Suppressor macrophage treated with lipopolysaccharide for 1 hour (primary cell): Measurements from ENCODE around the gene FUT6.
"Not testable (repeated sequence)": the region's sequence is repeated elsewhere in the genome, so short reads cannot be mapped to it uniquely, and the experiment has no call there.

Experiments
- DNase-seq, 3 donors: peaks; one replicate each; pipeline ENCODE4 v3.0.0-alpha.2; 2020 to 2022

FUT6 gene, protein sequence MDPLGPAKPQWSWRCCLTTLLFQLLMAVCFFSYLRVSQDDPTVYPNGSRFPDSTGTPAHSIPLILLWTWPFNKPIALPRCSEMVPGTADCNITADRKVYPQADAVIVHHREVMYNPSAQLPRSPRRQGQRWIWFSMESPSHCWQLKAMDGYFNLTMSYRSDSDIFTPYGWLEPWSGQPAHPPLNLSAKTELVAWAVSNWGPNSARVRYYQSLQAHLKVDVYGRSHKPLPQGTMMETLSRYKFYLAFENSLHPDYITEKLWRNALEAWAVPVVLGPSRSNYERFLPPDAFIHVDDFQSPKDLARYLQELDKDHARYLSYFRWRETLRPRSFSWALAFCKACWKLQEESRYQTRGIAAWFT

GRCh38 chr19:5839065-5840017, at the start of gene FUT6:
FUT6 (minus strand) TSS chr19:5839702; CDS start chr19:5832567, 7,135 bp downstream.
- DNase-seq = peak; percentile 18 to 27 (median 22)

- peak; percentile 28 to 59 (median 52) for DNase-seq
Measured at GRCh38 chr19:5884065-5884811, 44.7 kb upstream of the FUT6 start.

DNA sequence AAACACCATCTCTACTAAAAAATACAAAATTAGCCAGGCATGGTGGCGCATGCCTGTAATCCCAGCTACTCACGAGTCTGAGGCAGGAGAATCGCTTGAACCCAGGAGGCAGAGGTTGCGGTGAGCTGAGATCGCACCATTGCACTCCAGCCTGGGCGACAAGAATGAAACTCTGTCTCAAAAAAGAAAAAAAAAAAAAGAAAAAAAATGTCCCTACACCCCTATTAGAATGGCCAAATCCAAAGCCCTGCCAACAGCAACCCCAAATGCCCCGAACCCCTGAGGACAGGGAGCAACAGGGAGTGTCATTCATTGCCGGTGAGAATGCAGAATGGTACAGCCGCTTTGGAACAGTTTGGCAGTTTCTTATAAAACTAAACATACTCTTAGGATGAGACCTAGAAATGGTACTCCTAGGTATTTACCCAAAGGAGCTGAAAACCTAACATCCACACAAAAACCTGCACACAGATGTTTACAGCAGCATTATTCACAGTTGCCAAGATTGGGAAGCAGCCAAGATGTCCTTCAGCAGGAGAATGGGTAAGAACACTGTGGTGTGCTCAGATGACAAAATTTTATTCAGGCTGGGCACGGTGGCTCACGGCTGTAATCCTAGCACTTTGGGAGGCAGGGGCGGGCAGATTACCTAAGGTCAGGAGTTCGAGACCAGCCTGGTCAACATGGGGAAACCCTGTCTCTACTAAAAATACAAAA, 43.8 kb upstream of the FUT6 start:
- not testable (repeated sequence) for DNase-seq

DNA sequence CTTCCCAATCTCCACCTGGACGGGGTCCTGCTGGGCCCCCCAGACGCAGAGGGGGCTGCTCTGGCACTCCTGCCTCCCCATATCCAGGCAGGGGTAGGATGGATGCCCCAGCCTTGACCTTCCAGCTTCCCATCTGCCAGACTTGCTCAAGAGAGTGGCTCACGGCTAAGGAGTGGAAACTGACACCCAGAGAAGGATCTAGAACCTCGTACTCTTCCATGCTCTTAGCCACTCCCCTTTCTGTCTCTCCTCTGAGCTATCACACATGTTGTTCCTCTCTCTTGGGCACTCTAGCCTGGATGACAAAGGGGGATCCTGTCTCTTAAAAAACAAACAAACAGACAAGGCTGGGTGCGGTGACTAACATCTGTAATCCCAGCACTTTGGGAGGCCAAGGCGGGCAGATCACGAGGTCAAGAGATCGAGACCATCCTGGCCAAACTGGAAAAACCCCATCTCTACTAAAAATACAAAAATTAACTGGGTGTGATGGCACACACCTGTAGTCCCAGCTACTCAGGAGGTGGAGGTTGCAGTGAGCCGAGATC, 43.0 kb upstream of the FUT6 start:
- DNase-seq = no peak

- DNase-seq = no peak
Measured at GRCh38 chr19:5881543-5882299, 42.2 kb upstream of the FUT6 start.

DNA sequence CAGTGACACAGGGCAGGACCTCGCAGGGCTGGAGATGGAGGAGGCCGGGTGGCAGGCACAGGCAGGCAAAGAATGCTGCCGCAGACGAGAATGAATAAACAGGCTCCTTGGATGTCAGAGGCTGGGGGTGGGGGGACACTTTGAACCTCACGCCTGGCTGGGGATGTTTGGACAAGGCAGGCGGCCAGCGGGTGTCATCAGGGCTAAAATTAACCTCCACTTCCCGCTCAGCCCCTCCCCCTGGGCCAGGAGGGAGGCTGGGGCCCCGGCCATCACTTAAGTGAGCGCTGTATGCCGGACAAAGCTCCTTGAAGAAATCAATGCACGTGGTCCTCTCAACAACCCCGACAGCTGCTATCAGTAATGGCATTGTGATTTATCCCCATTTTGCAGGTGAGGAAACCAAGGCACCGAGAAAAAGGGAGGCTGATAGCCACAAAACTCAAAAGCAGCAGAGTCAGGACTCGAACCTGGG, 41.1 kb upstream of the FUT6 start:
- DNase-seq = peak in 1 of 3 donors; percentile 28

DNA sequence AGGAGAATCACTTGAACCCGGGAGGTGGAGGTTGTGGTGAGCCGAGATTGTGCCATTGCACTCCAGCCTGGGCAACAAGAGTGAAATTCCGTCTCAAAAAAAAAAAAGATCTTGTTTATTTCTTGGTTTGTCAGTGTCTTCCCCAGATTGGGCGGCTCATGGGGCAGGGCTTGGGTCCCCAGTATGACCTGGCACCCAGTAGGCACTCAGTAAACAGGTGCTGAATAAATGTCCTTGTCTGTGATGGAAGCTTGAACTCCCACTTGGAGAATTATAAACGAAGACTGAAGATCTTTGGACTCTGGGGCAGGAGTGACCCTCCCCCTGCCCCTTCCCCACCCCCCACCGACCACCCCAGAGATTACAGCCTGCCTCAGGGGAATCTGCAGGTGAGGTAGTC, 40.7 kb upstream of the FUT6 start:
- DNase-seq = no peak

GRCh38 chr19:5877882-5878281, 38.4 kb upstream of the FUT6 start:
- no peak for DNase-seq

- DNase-seq = no peak
Measured at GRCh38 chr19:5877427-5877826, 37.9 kb upstream of the FUT6 start.

DNA sequence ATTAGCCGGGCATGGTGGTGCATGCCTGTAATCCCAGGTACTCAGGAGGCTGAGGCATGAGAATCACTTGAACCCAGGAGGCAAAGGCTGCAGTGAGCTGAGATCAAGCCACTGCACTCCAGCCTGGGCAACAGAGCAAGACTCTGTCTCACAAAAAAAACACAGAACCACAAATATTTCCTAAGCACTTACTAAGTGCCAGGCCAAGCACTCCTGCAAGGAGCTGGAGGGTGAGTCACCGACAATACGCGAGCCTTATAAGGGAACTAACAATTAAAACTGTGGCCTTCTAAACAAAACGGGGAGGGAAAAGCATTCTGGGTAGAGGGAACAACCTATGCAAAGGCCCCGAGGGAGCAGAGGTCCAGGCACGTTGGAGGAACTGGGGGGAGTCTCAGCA, 35.0 kb upstream of the FUT6 start:
- DNase-seq = peak; percentile 48 to 61 (median 55)

GRCh38 chr19:5873617-5874199, 34.2 kb upstream of the FUT6 start:
- no peak for DNase-seq

DNA sequence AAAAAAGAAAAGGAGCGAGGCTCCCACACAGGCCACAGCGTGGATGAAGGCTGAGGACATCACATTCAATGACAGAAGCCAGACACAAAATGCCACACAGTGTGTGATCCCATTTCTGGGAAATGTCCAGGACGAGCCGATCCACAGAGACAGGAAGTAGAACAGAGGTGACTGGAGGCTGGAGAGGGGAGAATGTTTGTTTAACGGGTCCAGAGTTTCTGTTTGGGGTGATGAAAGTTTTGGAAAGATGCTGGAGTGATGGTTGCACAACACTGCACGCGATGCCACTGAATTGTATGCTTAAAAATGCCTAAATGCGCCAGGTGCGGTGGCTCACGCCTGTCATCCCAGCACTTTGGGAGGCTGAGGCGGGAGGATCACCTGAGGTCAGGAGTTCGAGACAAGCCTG, 31.5 kb upstream of the FUT6 start:
- DNase-seq = no peak

- DNase-seq = no peak
Measured at GRCh38 chr19:5867201-5868136, 28.0 kb upstream of the FUT6 start.

- DNase-seq = no peak
Measured at GRCh38 chr19:5865772-5866171, 26.3 kb upstream of the FUT6 start.

GRCh38 chr19:5864725-5865486, 25.4 kb upstream of the FUT6 start:
- DNase-seq = no peak

GRCh38 chr19:5864013-5864720, 24.7 kb upstream of the FUT6 start:
- no peak for DNase-seq

DNA sequence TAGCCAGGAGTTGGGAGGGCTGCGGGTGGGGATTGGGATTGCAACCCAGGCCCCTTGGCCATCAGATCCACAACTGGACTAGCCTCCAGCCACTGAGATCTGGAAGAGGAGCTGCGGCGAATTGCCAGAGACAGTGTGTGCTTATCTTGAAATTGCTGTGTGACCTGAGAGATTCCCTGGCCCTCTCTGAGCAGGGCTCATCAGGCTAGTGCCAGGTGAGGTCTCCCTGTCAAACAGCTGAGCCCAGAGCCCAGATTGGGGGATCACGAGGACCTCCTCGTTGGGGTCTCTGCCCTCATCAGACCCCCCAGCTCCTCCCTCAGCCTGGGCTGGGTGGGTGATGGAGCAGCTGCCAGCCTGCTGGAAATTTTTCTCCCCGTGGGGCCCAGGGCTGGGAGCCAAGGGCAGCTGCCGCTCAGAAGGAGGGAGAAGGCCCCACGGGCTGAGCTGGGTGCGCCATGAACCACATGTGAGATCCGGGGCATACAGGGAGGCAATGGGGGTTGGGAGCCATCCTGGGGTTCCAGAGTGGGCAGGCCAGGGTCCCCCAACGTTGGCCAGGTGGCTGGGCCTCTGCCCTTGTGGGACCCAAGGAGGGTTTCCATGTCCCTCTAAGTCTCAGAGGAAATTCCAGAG, 23.6 kb upstream of the FUT6 start:
- no peak for DNase-seq
